ENCODE data around the gene GFER.

Gene GFER

DNA sequence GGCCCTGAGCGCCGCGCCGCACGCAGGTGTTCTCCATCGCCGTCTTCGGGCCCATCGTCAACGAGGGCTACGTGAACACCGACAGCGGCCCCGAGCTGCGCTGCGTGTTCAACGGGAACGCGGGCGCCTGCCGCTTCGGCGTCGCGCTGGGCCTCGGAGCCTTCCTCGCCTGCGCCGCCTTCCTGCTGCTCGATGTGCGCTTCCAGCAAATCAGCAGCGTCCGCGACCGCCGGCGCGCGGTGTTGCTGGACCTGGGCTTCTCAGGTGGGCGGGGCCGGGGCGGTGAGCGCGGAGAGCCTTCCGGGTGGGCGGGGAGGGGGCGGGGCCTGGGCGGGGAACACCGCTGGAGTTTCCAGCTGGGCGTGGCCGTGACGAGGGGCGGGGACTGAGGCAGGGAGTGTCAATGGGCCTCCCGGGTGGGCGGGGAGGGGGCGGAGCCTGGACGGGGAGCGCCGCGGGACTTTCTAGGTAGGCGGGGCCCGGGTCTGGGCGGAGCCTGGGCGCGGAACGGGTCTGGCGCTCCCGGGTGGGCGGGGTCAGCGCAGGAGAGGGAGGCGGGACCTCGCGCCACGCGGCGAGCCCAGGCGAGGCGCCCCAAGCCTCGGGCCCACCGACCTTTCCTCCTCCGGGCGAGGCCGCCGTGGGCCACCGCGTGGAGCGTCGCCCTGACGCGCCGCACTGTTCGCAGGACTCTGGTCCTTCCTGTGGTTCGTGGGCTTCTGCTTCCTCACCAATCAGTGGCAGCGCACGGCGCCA lies 8.1 kb downstream of the GFER start:
- peak; percentile 87 for DNase-seq

DNA sequence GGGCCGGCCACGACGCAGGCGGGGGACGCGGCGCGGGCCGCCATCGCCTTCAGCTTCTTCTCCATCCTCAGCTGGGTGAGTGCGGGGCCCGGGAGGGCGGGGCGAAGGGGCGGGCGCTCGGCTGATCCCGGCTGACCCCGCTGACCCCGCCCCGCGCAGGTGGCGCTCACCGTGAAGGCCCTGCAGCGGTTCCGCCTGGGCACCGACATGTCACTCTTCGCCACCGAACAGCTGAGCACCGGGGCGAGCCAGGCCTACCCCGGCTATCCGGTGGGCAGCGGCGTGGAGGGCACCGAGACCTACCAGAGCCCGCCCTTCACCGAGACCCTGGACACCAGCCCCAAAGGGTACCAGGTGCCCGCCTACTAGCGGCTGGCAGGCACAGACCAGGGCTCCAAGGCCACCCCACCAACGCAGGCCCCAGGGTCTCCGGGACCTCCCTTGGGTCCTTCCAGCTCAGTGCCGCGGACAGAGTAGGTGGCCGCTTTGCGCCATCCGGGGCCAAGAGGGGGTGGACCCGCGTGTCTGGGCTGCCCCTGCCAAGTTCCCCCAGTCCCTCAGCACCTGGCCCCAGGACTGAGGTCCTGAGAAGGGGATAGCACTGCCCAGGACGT lies 8.8 kb downstream of the GFER start:
- no peak for DNase-seq

DNA sequence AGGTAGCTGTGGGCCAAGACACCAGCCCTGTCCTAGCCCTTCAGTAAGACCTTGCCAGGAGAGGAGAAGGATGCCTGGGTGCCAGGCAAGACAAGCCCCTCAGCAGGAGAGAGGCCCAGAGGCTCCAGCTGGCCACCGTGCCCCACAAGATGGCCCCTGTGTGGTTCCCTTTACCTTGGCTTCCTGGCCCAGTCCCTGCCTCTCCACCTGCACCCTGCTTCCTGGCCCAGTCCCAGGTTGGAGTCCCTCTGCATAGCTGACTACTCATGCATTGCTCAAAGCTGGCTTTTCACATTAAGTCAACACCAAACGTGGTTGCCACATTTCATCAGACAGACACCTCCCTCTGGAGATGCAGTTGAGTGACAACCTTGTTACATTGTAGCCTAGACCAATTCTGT lies 9.7 kb downstream of the GFER start:
- no peak for DNase-seq

DNA sequence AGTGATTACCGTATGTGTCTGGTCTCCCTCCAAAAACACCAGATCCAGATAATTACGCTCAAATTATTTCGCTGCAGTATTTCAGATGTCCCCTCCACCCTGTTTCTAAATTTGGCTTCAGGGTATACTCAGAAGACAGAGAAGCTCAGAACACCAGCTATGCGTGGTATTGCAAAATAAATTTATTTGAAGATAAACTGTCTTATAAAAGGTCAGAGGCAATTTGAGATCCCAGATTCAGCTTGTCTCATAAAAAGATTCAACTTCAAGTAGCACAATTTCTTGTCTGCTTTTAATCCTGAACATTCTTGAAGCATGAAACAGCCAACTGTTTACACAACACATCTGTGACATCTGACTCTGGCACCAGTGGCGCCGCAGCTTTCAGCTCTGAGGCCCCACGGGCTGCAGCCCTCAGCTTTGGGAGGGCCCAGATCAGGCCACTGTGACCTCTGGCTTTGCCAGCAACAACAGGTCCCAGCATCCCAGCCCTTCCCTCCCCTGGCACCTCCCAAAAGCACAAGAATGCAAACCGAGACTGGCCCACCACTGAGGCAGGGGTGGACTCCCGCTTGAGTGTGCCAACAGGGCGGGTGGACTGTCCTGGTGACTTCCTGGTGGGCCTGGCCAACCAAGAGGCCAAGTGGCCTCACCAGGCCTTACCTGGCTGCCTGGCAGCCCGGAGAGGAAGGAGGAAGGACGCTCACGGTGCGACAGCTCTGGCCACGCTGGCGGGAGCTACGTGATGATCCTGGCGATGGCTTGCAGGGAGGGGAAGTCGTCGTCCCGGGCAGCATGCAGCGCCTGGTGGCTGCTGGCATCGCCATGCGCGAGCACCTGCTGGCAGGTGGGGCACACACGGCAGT lies 13.7 kb downstream of the GFER start:
- DNase-seq = no peak

DNA sequence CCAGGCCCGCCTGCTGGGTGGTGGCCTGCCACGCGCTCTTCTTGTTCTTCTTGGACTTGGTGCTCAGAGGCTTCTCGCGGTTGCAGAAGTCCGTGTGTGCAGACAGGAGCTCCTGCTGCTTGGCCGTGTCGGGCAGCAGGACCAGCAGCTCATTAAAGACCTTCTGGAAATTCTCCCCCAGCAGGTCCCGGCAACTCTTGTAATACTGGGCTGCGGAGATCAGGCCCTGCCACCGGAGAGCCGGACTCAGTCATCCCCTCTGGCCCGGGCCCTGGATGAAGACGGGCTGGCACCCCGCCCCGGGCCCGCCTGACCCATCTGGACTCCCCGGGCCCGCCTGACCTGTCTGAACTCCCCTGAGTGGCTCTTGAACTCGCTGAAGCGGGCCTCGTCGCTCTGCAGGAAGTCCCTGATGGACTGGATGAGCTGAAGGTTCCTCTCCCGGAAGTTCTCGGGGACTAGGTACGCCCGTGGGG lies 14.4 kb downstream of the GFER start:
- DNase-seq = no peak

DNA sequence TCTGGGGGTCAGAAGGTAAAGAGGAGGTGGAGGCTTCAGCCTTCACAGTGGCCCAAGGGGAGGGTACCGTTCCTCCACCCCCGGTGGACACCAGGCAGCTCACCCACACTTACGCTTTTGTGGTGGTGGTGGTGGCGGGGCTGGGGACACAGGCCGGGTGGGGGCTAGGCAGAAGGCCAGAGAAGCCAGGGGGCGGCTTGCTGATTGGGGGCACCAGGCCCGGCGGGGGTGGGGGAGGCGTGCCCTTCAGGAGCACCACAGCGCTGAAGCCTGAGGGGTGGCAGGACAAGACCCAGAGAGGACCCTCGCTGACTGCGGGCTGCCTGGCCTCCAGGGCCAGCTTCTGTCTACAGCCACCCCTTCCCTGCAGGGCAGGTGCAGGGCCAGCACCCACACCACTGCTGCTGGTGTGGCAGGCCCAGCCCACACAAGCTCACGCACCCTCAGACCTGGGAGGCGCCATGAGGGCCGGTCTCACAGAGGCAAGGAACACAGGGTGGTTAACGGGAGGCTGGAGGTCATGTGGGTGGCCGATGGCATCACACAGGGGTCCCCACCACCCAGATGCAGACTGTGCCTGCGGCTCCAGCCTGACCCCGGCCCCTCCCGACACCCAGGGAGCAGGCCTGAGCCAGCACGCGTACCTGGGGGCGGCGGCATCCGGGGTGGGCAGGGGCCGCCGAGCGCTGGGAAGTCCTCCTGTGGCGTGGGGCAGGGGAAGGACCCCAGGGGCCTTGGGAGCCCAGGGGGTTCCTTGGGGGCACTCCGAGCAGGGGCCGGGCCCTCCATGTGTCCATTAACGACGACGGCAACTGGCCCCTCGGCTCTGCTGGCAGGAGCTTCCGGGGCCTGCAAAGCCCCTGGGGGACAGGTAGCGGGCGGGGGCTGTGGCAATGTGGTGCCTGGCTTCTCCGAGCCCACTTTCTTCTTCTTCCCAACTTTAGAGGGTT lies 15.1 kb downstream of the GFER start:
- DNase-seq = no peak

DNA sequence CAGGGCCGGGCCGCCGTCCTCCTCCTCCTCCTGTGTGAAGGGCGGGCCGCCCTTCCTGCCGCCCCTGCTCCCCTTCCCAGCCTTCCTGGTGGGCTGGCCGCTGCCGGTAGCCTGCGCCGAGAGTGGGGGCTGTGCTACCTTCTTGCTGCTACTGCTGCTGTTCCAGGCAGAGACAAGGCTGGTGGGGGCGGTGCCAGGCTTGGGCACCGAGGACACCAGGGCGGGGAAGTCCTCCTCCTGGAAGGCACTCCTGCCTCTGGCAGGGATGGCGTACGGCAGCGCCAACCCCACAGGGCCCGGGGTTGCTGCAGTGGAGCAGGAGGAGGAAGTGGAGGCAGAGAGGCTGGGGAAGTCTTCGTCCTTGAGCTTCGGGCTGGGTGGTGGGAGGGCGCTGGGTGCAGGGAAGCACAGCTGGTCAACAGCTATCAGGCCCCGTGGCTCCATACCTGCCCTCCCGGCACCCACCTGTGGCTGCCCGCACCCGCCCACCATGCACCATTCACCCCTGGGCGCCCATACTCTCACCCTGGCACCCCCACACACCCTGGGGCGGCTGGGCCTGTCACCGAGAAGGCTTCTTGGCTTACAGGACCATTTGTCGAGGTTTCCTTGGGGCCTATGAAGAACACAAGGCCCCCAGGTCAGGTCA lies 16.0 kb downstream of the GFER start:
- no peak for DNase-seq

DNA sequence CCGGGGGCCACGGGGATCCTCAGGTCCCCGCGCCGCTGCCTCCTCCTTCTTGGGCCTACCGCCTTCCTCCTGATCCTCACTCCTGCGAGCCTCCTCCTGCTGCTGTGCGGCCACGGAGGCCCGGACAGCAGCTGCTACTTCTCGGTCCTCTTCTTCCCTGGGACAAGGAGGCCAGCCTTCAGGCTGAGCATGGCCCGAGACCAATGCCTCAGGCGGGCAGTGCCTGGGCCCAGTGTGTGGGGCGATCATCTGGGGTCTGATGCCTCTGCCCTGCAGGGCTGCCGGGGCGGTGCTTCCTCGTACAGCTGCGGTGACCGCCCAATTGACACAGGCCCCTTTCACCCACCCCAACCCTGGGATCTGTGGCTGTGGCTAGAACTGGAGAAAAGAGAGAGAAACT lies 17.0 kb downstream of the GFER start:
- DNase-seq = no peak

DNA sequence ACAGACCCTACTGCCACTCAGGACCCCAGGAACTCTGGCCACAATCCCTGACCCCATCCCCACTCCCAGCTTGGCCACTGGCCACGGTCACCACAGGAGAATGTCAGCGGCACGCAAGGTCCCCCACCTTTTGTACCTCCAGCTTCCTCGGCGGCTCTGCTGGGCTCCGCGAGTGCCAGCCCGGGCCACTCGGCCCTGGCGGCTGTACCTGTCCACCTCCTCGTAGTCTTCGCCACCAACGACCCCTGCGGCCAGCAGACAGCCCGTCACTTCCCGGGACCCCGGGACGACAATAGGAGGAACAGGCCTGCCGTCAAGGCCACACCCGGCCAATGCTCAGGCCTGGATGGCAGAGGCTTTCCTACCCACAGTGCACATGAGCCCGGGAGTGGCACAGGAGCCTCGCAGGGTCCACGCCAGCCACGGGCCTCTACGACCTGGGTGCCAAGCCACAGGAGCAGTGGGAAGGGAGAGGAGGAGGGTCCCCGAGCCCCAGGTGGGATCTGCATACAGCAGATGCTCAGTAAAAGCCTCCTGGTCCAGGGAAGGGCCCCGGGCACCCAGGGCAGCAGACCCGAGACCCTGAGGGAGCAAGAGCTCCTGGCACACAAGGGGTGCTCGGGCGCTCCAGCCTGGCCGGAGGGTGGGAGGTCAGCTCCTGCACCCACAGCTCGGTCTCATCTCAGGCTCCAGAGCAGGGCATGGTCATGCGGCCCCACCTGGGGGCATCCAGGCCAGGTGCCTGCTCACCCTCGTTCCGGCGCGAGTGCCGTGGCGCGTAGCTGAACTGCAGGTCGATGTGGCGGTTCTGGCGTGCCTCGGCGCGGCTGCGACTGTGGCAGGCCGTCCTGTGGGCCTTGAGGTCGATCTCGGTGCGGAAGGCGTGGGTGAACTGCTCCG lies 17.7 kb downstream of the GFER start:
- DNase-seq = no peak

DNA sequence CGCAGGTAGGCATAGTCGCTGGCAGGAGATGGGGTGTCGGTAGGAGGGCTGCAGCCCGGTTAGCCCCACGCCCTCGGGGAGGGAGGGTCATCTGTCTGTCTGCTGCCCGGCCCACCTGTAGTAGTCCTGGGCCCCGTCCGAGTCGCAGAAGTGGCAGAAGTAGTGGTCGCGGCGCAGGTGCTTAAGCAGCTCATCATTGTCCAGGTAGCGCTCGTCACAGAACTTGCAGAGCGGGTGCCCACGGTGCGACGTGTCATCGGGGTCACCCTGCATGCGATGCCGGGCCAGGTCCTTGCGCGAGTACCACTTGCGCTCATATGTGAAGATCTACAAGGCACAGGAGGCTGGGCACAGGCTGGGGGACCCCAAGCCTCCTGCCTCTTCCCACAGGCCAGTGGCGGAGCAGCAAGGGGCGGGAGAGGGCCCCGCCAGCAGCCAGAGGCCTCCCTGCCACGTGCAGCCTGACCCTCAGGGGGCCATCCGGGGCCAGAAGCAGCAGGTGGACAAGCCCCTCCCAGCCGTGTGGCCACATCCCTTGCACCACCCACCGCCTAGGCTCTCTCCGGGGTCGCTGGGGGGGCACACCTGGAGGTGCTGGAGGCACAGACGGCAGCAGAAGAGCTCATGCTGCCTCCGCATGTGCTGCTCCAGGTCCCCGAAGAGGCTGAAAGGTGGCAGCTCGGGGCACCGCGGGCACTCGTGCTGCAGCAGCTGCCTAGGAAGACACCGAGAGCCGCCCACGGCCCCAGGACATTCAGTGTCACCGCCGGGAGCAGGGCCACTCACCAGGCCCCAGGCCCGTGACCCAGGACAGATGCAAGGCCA lies 18.6 kb downstream of the GFER start:
- DNase-seq = no peak

DNA sequence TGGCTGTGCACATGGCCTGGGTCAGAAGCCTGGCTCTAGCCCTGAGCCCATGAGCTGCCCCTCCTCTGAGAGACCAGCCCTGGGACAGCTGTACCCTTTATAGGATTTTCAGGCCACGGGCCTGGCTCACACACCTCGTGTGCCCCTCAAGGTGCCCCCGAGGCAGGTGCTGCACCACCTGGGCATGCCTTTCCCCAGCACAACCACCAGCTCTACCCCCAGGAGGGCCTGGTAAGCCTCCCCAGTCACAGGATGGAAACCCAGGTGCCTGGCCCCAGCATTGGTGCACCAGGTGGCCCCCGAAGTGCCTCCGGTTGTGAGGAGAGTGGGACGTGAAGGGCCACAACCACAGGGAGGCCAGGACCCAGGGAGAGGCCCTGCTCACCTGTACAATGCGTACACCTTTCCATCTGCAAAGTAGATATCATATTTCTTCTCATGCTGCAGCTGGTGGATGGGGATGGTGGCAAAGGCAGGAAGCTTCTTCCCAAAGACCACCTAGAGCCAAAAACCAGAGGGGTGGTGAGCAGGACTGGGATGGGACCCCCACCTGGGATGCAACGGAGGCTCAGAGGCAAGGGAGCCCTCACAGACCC lies 19.3 kb downstream of the GFER start:
- no peak for DNase-seq

DNA sequence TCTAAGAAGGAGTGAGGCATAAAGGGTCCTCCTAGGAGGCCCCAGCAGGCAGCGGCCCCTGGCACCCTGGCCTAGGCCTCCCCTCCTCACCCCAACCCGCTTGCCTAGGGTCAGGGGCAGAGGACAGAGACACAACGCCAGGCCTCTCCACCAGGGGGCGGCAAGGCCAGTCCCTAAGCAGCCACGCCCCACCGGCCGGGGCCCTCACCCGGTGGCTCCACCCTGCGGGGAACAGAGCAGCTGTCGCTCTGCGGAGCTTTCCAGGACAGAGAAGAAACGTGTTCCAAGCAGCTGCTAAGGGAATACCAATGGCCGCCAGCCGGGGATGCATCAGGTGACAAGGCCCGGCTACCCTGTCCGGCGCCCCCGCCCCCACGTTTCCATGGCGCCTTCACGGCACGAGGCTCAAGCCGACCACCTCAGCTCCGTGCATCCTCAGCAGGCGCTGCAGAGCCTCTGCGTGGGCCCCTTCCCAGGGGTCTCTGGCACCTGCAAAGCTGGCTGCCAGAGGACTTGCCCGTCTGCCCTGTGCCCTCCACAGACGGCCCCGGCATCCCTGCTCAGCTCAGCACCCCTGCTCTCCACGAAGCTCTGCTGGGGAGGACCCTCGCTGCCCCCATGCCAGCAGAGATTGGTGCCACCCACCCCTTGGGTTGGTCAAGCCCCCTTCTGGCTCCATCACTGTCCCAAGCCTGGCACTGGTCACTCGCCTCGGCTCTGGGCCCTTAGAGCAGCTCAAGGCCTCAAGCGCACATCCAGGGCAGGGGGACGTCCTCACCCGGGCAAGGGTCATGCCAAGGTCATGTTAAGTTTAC lies 20.0 kb downstream of the GFER start:
- DNase-seq = peak; percentile 99

DNA sequence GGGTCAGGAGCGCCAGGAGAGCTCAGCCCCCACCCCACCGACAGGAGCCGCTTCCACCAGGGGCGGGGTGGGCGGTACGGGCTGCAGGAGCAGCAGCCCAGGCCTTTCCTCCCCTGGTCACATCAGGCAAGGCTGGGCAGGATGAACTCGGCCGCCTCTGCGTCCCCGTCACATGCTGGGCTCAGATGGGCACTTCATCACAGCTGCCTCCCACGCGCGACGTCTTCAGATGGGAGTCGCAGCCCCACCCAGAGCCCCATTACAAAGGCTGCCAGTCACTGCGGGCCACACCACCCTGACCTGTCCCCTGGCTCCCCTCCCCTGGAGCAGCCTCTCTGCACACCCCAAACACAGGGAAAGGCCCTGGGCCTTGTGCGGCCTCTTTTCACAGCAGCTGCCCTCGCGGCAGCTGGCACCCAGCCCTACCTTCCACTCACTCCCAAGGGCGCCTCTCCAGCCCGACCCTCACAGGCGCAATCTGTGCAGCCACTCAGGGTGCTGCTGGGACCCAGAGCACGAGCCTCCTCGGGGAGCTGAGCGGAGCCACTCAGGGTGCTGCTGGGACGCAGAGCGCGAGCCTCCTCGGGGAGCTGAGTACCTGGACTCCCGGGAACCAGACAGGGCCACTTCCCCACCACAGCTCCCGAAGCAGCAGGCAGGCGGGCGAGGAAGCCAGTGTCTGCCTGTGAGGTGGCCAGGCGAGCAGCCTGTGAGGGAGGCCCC lies 21.0 kb downstream of the GFER start:
- peak; percentile 58 for DNase-seq

DNA sequence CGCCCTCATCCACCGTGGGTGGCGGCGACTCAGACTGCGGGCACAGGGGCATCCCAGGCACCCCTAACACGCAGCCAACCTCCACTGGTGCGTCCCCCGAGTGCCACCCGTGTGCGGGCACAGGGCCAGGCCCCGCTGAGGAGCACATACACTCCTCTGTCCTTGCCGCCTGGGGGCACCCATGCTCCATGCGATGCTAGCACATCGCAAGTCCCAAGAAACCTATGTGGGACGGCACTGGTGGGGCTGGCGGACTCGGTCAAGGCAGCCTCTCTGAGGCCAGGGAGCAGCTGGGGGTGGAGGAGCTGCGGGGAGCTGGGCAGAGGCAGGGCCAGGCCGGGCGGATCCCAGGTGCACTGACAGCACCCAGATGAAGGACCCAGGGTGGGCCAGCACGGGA lies 21.7 kb downstream of the GFER start:
- DNase-seq = peak; percentile 47

DNA sequence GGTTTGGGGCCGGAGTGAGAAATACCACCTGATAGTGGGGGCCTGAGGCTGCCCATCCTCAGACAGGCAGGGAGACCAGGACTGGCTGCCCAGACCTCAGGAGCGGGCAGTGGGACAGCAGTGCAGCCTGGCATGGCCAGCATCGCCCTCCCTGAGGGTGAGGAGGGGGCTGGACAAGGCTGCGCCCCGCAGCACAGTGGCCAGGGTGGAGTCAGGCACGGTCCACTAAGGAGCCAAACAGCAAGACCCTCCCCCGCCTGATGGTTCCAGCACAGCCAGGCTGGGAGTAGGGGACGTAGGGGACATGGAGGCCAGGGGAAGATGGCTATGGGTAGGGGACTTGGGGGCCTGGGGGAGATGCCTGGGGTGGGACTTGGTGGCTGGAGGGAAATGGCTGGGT lies 22.3 kb downstream of the GFER start:
- DNase-seq = no peak

DNA sequence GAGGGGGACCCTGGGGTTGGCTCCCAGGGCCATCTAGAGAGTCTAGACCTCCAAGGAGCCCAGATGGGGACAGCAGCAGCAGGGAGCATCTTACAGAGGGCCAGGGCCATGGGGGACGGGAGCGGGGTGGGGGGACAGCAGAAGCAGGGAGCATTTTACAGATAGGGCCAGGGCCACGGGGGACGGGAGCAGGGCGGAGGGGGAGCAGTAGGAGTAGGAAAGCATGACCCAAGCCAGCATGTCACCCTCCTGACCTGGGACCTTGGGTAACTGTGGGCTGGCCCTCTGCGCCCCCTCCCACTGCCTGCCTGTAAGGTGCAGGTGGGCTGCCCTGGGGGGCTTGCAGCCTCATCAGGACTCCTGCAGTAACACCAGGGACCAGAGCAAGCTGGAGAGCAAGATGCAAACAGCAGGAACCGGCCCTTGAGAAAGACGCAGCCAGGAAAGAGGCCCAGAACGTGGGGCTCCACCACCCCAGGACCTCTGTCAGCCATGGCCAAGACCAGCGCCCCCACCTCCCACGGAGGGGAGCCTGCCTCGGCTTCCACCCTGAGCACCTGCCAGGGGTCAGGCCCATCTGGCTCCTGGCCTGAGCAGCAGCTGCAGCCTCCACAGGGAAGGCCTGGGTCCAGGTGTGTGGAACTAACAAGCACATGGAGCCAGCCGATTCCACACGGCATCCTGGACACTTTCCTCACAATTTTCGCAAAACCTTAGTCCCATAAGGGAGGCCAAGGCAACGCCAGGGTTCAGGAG lies 23.3 kb downstream of the GFER start:
- no peak for DNase-seq

DNA sequence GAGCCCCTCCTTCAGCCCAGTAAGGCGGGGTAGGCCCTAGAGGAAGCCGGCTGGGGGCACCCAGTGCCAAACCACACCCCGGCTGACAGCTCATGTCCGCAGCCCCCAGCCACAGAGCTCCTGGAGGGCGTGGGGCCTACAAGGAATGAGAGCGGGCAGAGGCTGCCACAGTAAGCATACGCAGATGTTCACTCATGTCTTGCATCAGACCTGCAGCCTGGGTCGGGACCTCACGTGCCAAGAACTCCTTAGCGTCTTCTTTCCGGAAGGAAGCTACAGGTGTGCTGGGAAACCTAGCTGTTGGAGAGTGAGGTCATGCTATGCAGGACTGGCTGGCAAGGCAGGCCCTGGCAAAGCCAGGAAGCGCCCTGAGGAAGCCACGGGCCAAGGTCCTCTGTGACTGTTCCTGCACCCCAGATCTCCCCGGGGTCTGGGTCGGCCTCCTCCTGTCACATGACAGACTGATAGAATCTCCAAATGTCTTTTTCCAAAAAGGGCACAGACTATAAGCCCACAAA lies 24.1 kb downstream of the GFER start:
- no peak for DNase-seq

Measured in NCI-H82 (cell line).